MM.1S (cell line): ENCODE results near the gene FAM180A.
"Not testable (repeated sequence)": the region's sequence is repeated elsewhere in the genome, so short reads cannot be mapped to it uniquely, and the experiment has no call there.

Source experiments
- DNase-seq: peaks from one replicate; pipeline ENCODE4 v3.0.0-alpha.2; 2015
- H2AFZ ChIP-seq: fragments of 300-600 bp; sonication (generic); 2 replicates; pipeline ENCODE4 v1.6.0; 2016; ENCODE audit warnings: antibody characterized with exemption, low read length
- H3F3A ChIP-seq: fragments of 300-600 bp; sonication (generic); 2 replicates; pipeline ENCODE4 v1.6.1; 2016; ENCODE audit warnings: mild to moderate bottlenecking, antibody characterized with exemption, low read length, moderate library complexity, mixed read lengths; ENCODE audit not compliant: insufficient read depth
- H3K27ac ChIP-seq: fragments of 300-600 bp; sonication (generic); 2 replicates; pipeline ENCODE4 v1.5.1; 2016; ENCODE audit warnings: mild to moderate bottlenecking, low read length
- H3K27me3 ChIP-seq: fragments of 300-600 bp; sonication (generic); replicated peaks from 2 replicates; pipeline ENCODE4 v1.6.0; 2016; ENCODE audit warnings: low read length; ENCODE audit not compliant: insufficient read depth
- H3K36me3 ChIP-seq: fragments of 300-600 bp; sonication (generic); replicated peaks from 2 replicates; pipeline ENCODE4 v1.6.1; 2016; ENCODE audit warnings: mild to moderate bottlenecking, low read length, mixed read lengths; ENCODE audit not compliant: insufficient read depth
- H3K4me1 ChIP-seq: fragments of 300-600 bp; sonication (generic); 2 replicates; pipeline ENCODE4 v1.6.1; 2016; ENCODE audit warnings: low read length, mixed read lengths
- H3K4me2 ChIP-seq: fragments of 300-600 bp; sonication (generic); 2 replicates; pipeline ENCODE4 v1.6.0; 2016; ENCODE audit warnings: low read depth, low read length
- H3K4me3 ChIP-seq: fragments of 300-600 bp; sonication (generic); 2 replicates; pipeline ENCODE4 v1.5.1; 2016; ENCODE audit warnings: low read length, mixed read lengths
- H3K79me2 ChIP-seq: fragments of 300-600 bp; sonication (generic); 2 replicates; pipeline ENCODE4 v1.6.1; 2016; ENCODE audit warnings: mixed run types, low read length, mixed read lengths
- H3K9ac ChIP-seq: fragments of 300-600 bp; sonication (generic); 2 replicates; pipeline ENCODE4 v1.6.1; 2016; ENCODE audit warnings: low read length, mixed read lengths
- H3K9me2 ChIP-seq: fragments of 300-600 bp; sonication (generic); replicated peaks from 2 replicates; pipeline ENCODE4 v1.6.1; 2016; ENCODE audit warnings: mild to moderate bottlenecking, low read length, mixed read lengths; ENCODE audit not compliant: insufficient read depth
- H3K9me3 ChIP-seq: fragments of 300-600 bp; sonication (generic); replicated peaks from 2 replicates; pipeline ENCODE4 v1.6.1; 2016; ENCODE audit warnings: mild to moderate bottlenecking, low read length, mixed read lengths; ENCODE audit not compliant: insufficient read depth
- H4K20me1 ChIP-seq: fragments of 300-600 bp; sonication (generic); 2 replicates; pipeline ENCODE4 v1.6.1; 2016; ENCODE audit warnings: mild to moderate bottlenecking, low read length, moderate library complexity, mixed read lengths; ENCODE audit not compliant: insufficient read depth
- CTCF ChIP-seq: fragments of 300-600 bp; sonication (generic); IDR thresholded peaks from 2 replicates; pipeline ENCODE4 v1.5.1; 2016; ENCODE audit warnings: antibody characterized with exemption, low read length, mixed read lengths
- EZH2 ChIP-seq: fragments of 300-600 bp; sonication (generic); optimal IDR thresholded peaks from 2 replicates; pipeline ENCODE3; 2017; ENCODE audit warnings: low read depth, mild to moderate bottlenecking, antibody characterized with exemption, low read length, mixed read lengths
- EZH2phosphoT487 ChIP-seq: fragments of 300-600 bp; sonication (generic); IDR thresholded peaks from 2 replicates; pipeline ENCODE4 v1.6.1; 2018; ENCODE audit warnings: antibody characterized with exemption, low read length

The FAM180A gene

GRCh38 chr7:135740889-135741288, 7.7 kb downstream of the FAM180A start:
- H3K27ac ChIP-seq = no peak overlapping the region
- H3K36me3 ChIP-seq = no peaks in the 10 kb centered on the region
- H3K4me2 ChIP-seq = no peak overlapping the region
- DNase-seq = no peak
- H3K4me3 ChIP-seq = no peak overlapping the region
- no peaks in the 10 kb centered on the region for H3K79me2 ChIP-seq
- no peaks in the 10 kb centered on the region for H4K20me1 ChIP-seq
- no peak for TF ChIP-seq CTCF
- TF ChIP-seq EZH2 = no peak
- TF ChIP-seq EZH2phosphoT487 = no peak
- no peak overlapping the region for H3K9ac ChIP-seq
- no peaks in the 10 kb centered on the region for H3K9me3 ChIP-seq
- H2AFZ ChIP-seq = no peak overlapping the region
- no peaks in the 10 kb centered on the region for H3F3A ChIP-seq
- no peaks in the 10 kb centered on the region for H3K27me3 ChIP-seq
- no peaks in the 10 kb centered on the region for H3K4me1 ChIP-seq
- H3K9me2 ChIP-seq = no peaks in the 10 kb centered on the region

- not testable (repeated sequence) for H2AFZ ChIP-seq, H3K9ac ChIP-seq, H3K27ac ChIP-seq, H3K9me2 ChIP-seq, H3F3A ChIP-seq, H3K4me1 ChIP-seq, H4K20me1 ChIP-seq, H3K36me3 ChIP-seq, H3K27me3 ChIP-seq, DNase-seq, H3K79me2 ChIP-seq, H3K4me3 ChIP-seq, H3K9me3 ChIP-seq, H3K4me2 ChIP-seq
These were observed 11.3 kb downstream of the FAM180A start for GRCh38 chr7:135737306-135737647.

- Histone ChIP-seq H3K4me1 (no peaks in the 10 kb centered on the region), H4K20me1 (no peaks in the 10 kb centered on the region), H2AFZ (no peak overlapping the region), H3K4me3 (no peak overlapping the region), H3K9ac (no peak overlapping the region), H3K9me3 (no peaks in the 10 kb centered on the region), H3K4me2 (no peak overlapping the region), H3K36me3 (no peaks in the 10 kb centered on the region), H3K27ac (no peak overlapping the region), H3K9me2 (no peaks in the 10 kb centered on the region), H3K27me3 (no peaks in the 10 kb centered on the region), H3F3A (no peaks in the 10 kb centered on the region), H3K79me2 (no peaks in the 10 kb centered on the region)
- TF ChIP-seq EZH2phosphoT487 (no peak), EZH2 (no peak), CTCF (no peak)
- DNase-seq = no peak
These were observed 11.9 kb downstream of the FAM180A start for GRCh38 chr7:135736586-135737305.

GRCh38 chr7:135734343-135734689, 14.3 kb downstream of the FAM180A start:
- no peak overlapping the region for H3K27ac ChIP-seq
- no peak overlapping the region for H3K4me2 ChIP-seq
- H3K36me3 ChIP-seq = no peaks in the 10 kb centered on the region
- no peaks in the 10 kb centered on the region for H4K20me1 ChIP-seq
- TF ChIP-seq EZH2phosphoT487 = no peak
- TF ChIP-seq CTCF = no peak
- TF ChIP-seq EZH2 = no peak
- no peak overlapping the region for H3K9ac ChIP-seq
- no peaks in the 10 kb centered on the region for H3K4me1 ChIP-seq
- no peaks in the 10 kb centered on the region for H3K27me3 ChIP-seq
- H3K4me3 ChIP-seq = no peak overlapping the region
- H2AFZ ChIP-seq = no peak overlapping the region
- H3K9me3 ChIP-seq = no peaks in the 10 kb centered on the region
- H3F3A ChIP-seq = no peaks in the 10 kb centered on the region
- no peak for DNase-seq
- H3K79me2 ChIP-seq = no peaks in the 10 kb centered on the region
- no peaks in the 10 kb centered on the region for H3K9me2 ChIP-seq
